Raji (cell line): ENCODE measurements around the gene LARP6.

Experiments used
- POLR2A ChIP-seq: IDR thresholded peaks from 2 replicates; pipeline ENCODE4 v1.6.1; 2011; ENCODE audit warnings: low read depth, low read length, control low read depth; ENCODE audit not compliant: insufficient read depth

LARP6 gene

GRCh38 chr15:70853973-70854665 is at the start of gene LARP6:
Gene LARP6, minus strand, starts transcription at chr15:70854157. Its CDS starts 69 bp downstream, at chr15:70854088.
- TF ChIP-seq POLR2A = no peak

GRCh38 chr15:70902107-70902506 is 48.1 kb upstream of the LARP6 start:
- no peak for TF ChIP-seq POLR2A

DNA sequence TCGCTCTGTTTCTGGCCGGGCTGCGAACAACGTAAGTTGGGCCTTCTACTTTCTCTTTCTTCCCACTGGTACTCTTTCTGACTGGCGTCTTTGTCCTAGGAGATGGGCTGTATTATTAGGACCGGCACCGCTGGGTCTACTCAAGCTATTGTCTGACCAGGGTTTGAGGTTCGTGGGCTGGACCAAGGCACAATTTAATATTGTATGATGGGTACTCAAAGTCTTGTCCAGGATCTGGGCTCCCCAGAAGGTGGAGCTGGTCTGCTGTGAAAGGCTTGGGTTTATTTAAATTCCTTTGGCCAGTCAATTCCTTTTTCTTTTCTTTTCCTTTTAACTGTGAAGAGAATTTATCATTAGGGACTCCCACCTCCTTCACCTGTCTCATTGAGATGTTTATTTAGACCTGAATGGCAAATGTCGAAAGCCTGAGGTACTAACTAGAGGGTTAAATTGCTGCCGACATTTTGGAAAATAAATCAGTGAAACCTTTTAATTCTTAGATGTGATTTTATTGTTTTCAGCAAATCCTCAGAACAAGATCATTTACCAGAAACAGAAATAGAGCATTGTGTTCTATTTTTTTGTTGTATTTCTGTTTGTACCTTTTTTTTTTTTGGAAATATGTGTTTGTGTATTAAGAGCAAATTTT is 39.1 kb upstream of the LARP6 start:
- TF ChIP-seq POLR2A = no peak

DNA sequence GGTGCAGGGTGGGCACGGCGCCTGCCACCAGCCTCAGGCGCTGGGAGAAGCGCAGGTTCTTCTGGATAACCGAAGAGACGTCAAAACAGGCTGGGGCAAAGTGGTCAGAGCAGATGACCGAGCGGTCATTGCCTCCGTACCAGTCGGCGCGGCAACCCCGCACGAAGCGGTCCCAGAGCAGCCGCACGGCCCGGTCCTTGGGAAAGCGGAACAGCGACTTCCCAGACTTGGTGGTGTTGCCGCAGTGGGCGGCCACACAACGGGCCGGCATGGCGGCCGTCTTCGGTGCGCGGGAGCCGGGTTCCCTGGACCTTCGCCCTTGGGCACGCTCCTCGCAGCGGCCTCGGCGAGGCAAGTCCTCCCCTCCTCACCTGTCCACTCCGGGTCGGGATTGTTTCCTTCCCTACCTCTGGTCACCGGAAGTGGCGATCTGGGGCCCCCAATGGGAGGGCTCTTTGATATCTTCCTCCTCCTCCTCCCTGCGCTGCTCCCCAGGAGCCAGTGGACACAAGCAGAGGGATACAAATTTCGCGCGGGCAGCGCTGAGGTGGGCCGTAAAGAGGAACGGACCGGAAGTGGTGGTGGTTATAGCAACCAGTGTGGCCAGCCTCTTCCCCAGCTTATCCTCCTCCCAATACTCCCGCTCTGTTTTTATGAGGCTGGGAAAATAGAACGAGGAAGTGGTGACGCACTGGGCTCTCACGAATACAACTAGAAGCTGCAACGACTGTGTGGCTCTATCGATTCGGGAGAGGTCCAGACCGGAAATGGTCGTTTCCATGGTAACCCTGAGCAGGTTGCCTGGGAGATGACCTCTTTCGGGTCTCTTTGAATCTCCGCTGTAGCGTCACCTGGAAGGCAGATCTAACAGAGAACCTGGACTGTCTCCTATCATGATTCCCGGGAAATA is 38.3 kb upstream of the LARP6 start, which contains the start of the genes LRRC49 and THAP10:
Gene LRRC49 (plus strand): TSS at position 825 of the 910 bp plus-strand sequence. CDS start 69 bp downstream, at position 894.
Gene THAP10 (minus strand): TSS at position 432 of the 910 bp plus-strand sequence. CDS start 161 bp downstream, at position 271.
- TF ChIP-seq POLR2A = no peak

DNA sequence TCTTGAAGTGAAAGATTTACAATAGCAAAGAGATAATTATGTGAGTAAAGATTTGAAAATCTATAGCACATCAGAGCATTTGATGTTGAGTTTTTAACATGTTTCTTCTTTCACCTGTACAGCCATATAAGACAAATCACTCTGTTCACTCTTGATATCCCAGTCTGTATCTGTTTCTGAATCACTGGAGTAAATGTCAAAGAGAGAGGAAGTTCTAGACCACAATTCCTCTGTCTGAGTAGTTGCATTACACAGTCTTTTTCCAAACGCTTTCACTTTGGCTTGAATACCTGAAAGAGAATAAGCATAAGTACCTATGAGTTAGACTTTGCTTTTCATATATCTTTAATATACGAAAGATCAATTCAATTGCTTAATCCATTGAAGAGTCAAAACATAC is 28.4 kb upstream of the LARP6 start:
- no peak for TF ChIP-seq POLR2A

DNA sequence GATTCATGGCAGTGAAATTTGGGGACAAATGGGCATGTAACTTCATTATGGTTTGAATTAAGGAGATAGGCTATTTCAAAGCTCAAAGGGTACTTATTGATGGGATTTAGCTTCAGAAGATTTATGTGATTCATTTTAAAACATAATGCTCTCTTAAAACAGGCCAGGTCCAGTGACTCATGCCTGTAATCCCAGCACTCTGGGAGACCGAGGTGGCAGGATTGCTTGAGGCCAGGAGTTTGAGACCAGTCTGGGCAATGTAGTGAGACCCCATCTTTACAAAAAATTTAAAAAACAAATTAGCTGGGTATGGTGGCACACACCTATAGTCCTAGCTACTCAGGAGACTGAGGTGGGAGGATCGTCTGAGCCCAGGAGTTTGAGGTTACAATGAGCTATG is 26.8 kb upstream of the LARP6 start:
- no peak for TF ChIP-seq POLR2A

DNA sequence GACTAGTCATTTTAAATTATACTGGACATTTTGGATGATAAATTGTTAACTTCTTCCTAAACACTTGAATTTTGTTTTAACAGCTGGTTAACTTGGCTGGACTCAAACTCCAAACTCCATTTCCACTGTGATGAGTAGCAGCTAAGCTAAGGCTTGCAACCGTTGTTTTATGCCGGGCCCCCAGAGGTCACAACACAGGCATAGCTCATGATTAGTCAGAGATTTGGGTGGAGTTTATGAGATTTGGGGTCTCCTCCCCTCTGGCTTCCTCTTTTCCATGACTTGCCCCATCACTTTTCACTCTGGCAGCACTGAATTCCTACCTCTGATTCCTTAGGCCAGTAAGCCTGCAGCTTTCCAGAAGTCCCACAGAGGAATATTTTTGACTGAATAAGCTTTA is 25.4 kb upstream of the LARP6 start:
- TF ChIP-seq POLR2A = no peak

DNA sequence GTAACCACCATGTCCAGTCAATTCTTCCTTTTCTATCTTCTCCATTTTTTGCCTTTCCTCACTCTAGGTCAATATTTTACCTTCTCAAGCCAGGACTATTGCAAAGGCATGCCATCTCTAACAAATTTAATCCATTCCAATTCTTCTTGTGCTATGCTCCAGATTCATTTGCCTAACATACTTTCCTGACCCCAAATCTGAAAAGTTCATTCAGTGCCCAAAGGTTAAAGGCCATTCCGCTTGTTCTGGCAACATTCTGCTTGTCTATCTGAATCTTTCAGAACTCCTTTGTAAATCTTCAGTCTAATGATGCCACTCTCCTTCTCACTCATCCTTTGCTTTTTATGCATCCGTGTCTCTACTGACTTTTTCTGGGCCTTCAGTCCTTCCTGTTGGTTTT is 22.7 kb upstream of the LARP6 start:
- TF ChIP-seq POLR2A = no peak

DNA sequence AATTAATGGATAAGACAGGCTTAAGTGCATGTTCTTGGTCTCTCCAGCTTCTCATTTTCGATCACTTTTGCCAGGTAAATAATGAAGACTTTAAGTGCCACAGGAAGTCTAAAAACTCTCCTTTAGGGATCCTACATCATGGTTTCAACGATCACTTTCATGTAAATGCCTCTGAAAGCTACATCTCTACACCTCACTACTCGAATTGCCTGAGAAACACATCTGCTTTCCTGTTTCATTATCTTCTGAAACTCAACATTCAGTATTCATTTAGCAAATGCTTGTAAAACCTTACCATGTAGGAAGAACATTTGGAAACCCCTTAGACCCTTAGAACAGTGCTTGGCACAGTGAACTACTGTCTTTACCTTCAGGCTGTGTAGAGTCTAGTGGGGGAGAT is 22.1 kb upstream of the LARP6 start:
- no peak for TF ChIP-seq POLR2A

DNA sequence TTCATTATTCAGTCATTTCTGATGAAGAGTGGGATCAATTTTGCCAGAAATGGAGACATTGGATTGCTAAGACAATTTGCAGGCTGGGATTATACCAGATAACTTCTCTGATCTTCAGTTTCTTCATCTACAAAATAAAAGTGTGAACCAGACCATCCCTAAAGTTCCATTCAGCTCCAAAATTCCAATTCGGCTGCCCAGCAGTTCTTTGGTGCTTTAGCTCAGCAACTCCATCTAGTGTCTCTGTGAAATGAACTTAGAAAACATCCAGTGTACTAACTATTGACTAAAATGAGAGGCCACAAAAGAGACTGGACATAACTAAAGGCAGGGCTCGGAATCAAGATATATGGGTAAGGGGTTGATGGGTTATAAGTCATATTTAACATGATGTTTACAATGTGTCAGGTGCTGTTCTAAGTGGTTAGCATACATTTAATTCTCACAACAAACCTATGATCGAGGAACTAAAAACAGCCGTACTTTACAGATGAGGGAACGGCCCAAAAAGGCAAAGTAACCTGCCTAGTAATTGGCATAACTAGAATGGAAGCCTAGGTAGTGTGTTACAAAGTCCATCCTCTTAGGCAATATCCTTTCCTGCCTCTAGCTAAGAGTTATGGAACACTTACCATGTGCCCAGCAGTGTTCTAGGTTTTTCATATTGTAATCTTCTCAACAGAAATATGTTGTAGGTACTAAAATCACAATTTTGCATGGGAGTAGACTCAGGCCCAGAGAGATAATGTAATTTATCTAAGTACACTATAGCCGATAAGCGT is 21.2 kb upstream of the LARP6 start:
- TF ChIP-seq POLR2A = no peak

- TF ChIP-seq POLR2A = no peak
Observed at GRCh38 chr15:70873232-70874054, 19.5 kb upstream of the LARP6 start.

DNA sequence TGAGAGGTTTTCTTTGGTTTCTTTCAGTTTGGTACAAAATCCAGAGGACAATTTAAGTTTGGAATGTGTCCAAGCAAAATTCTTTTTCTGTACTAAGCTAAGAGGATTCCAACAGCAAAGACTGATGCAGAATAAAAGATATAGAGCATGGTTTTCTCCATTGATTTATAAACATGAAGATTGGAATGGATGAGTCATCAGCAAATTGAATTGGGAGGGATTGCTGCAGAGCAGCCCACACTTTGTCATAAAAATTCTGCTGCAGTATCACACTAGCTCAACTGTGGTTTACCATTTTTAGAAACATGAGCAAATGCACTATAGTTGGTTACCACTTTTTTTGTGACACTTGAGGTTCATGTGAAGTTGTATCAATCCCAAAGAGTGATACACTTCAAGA is 16.1 kb upstream of the LARP6 start:
- TF ChIP-seq POLR2A = no peak

DNA sequence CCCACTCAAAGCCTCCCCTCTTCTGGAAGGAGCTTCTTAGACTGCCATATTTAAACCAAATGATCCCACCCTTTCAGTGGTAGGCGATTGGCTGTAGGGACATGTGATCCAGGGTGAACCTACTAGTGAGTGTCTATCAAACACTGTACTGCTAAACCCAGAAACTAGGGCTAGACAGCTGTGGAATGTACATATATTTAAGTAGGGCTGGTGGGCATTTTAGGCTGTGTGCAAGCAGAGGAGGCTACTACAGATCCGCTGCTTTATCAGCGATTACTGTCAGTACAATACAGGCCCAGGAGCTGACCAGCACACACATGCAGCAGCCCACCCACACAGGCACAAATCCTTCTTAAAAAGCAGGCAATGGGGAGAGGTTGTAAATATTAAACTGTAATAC is 15.4 kb upstream of the LARP6 start:
- no peak for TF ChIP-seq POLR2A
